Mucosa of stomach (tissue), 1 donor: ENCODE results near the gene ST3GAL2.
"Not testable (repeated sequence)": the region's sequence is repeated elsewhere in the genome, so short reads cannot be mapped to it uniquely, and the experiment has no call there.

Experiments used
- H3K27me3 ChIP-seq: one replicate; pipeline ENCODE4 v1.7.0; 2013; ENCODE audit warnings: mild to moderate bottlenecking, low read length; ENCODE audit not compliant: control insufficient read depth, insufficient read depth
- H3K36me3 ChIP-seq: one replicate; pipeline ENCODE4 v1.7.0; 2013; ENCODE audit warnings: low read length; ENCODE audit not compliant: control insufficient read depth, insufficient read depth
- H3K4me1 ChIP-seq: one replicate; pipeline ENCODE4 v1.7.0; 2013; ENCODE audit warnings: mild to moderate bottlenecking, low read length; ENCODE audit not compliant: control insufficient read depth, insufficient read depth
- H3K4me3 ChIP-seq: one replicate; pipeline ENCODE4 v1.7.0; 2013; ENCODE audit warnings: low read length
- H3K9ac ChIP-seq: one replicate; pipeline ENCODE4 v1.7.0; 2013; ENCODE audit warnings: mild to moderate bottlenecking, low read length, moderate library complexity
- H3K9me3 ChIP-seq: one replicate; pipeline ENCODE4 v1.7.0; 2013; ENCODE audit warnings: mild to moderate bottlenecking, low read length, moderate library complexity; ENCODE audit not compliant: control insufficient read depth
- donor health status: Pancreatic carcinoma.

ST3GAL2 gene

GRCh38 chr16:70380919-70381603 is 57.8 kb downstream of the ST3GAL2 start:
- peak overlapping the region; percentile 82 for H3K9ac ChIP-seq
- H3K4me3 ChIP-seq = peak overlapping the region; percentile 74
- peaks cover 16% of the 10 kb centered on the region for H3K4me1 ChIP-seq
- H3K36me3 ChIP-seq = no peaks in the 10 kb centered on the region
- H3K27me3 ChIP-seq = no peaks in the 10 kb centered on the region
- H3K9me3 ChIP-seq = no peaks in the 10 kb centered on the region

DNA sequence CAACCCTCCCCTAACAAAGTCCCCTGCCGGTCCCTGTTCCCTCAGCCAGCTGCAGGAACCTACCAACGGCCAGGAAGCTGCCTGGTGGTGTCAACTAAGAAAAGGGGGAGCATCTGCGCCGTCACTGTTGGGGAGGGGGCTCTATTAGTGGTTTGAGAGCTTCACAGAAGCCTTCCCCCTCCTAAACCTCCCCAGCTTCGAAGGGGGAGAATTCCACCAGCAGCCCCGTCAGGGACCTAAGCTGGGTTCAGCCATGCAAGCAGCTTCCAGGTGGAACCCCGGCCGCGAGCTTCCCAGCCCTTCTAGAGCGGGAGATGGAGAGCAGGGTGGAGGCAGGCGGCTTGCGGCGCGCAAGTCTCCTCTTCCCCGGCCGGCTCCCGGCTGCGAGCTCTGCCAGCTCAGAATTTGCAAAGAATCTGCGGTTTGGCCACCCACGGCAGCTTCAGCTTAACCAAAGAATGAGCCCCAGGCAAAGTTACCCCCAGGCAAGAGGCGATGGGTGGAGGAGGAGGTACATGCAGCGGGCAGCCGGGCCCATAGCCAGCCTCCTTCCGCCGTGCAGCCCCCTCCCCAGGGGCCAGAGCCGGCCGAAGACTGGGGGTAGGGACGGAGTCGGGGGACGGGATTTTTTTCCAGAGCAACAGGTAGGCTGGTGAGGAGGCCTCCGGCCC is 58.5 kb downstream of the ST3GAL2 start:
- H3K4me1 ChIP-seq = peaks cover 18% of the 10 kb centered on the region
- no peaks in the 10 kb centered on the region for H3K27me3 ChIP-seq
- H3K9ac ChIP-seq = peak overlapping the region; percentile 82

DNA sequence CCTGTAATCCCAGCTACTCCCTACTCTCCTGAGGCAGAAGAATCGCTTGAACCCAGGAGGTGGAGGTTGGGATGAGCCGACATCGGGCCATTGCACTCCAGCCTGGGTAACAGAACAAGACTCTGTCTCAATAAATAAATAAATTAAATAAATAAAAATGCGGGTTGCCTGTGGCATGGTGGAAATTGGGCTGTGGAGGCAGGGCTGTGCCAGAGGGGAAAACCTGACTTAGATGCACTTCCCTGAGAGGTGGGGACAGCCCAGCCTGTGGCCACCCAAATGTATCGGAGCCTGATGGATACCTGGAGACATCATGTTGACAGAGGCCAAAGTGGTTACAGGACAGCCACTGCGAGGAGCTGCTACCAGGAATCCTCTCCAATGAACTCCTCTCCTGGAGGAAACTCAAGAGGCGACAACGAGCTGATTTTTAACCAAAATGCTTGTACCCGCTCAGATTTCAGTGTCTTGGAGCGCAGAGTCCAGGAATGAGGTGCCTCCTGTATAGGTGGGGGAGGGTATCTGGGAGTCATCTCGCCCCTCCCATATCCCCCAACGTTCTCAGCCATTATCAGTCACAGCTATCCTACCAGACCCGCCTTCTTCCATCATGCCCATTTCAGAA is 59.9 kb downstream of the ST3GAL2 start:
- Histone ChIP-seq H3K27me3 (no peaks in the 10 kb centered on the region), H3K9me3 (no peaks in the 10 kb centered on the region), H3K4me1 (peaks cover 28% of the 10 kb centered on the region), H3K4me3 (no peak overlapping the region), H3K36me3 (no peaks in the 10 kb centered on the region), H3K9ac (no peak overlapping the region)

More for the DNA sequence above, 58.5 kb downstream of the ST3GAL2 start:
- Histone ChIP-seq H3K4me3 (peak overlapping the region; percentile 74), H3K36me3 (no peaks in the 10 kb centered on the region), H3K9me3 (no peaks in the 10 kb centered on the region)

- no peaks in the 10 kb centered on the region for H3K36me3 ChIP-seq
- H3K27me3 ChIP-seq = no peaks in the 10 kb centered on the region
- no peak overlapping the region for H3K9ac ChIP-seq
- H3K4me3 ChIP-seq = no peak overlapping the region
- H3K4me1 ChIP-seq = peaks cover 28% of the 10 kb centered on the region
- H3K9me3 ChIP-seq = no peaks in the 10 kb centered on the region
Observed at GRCh38 chr16:70377782-70378181, 61.1 kb downstream of the ST3GAL2 start.

DNA sequence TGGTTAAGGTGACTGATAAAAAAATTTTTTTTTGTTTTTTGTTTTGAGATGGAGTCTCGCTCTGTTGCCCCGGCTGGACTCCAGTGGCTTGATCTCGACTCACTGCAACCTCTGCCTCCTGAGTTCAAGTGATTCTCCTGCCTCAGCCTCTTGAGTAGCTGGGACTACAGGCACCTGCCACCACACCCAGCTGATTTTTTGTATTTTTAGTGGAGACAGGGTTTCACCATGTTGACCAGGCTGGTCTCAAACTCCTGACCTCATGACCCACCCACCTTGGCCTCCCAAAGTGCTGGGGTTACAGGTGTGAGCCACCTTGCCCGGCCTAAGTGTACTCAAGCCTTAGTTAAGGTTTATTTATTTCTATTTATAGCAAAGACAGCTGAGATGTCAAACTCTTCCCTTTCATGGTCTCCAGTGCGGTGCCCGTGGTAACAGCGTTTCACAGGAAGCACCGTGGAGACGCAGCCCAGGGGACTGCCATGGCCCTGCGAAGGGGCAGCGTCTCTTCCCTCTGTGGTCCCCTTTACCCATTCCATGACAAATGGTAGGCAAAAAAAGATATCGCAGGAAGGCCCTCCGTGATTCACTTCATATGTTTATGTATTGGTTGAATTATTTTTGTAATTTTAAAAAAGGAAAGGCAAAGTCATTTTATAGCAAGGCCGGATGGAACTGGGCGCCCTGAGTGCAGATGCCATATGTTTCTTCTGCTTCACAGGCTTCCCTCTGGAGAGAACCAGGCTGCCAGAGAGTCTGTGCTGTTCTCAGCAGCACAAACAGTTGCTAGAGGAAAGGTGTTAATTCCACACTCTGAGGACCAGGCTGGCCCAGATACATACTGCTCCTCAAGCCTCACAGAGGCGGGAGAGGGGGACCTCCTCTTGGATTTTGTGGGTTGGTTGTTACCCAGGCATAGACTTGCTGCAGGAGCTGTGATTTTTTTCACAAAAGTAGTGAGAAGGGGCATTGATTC is 63.0 kb downstream of the ST3GAL2 start:
- Histone ChIP-seq H3K9ac (no peak overlapping the region), H3K36me3 (no peaks in the 10 kb centered on the region), H3K27me3 (no peaks in the 10 kb centered on the region), H3K9me3 (no peaks in the 10 kb centered on the region), H3K4me1 (peaks cover 22% of the 10 kb centered on the region), H3K4me3 (no peak overlapping the region)

DNA sequence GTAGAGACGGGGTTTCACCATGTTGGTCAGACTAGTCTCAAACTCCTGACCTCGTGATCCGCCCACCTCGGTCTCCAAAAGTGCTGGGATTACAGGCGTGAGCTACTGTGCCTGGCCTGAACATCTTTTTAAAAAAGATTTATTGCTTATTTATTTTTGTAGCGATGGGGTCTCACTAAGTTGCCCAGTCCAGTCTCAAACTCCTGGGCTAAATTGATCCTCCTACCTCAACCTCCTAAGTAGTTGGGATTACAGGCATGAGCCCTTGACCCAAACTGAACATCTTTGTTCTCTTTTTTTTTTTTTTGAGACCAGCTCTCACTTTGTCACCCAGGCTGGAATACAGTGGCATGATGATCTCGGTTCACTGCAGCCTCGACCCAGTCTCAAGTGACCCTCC is 64.7 kb downstream of the ST3GAL2 start:
- no peak overlapping the region for H3K9ac ChIP-seq
- H3K9me3 ChIP-seq = no peaks in the 10 kb centered on the region
- H3K4me3 ChIP-seq = no peak overlapping the region
- no peaks in the 10 kb centered on the region for H3K36me3 ChIP-seq
- H3K27me3 ChIP-seq = no peaks in the 10 kb centered on the region
- H3K4me1 ChIP-seq = peaks cover 12% of the 10 kb centered on the region

- H3K9me3 ChIP-seq = no peaks in the 10 kb centered on the region
- H3K4me1 ChIP-seq = peaks cover 12% of the 10 kb centered on the region
- H3K27me3 ChIP-seq = no peaks in the 10 kb centered on the region
- no peak overlapping the region for H3K4me3 ChIP-seq
- H3K9ac ChIP-seq = no peak overlapping the region
- H3K36me3 ChIP-seq = no peaks in the 10 kb centered on the region
Observed at GRCh38 chr16:70372921-70373728, 65.8 kb downstream of the ST3GAL2 start.

GRCh38 chr16:70370924-70371323 is 68.0 kb downstream of the ST3GAL2 start:
- Histone ChIP-seq H3K4me1 (peaks cover 12% of the 10 kb centered on the region), H3K9ac (no peak overlapping the region), H3K36me3 (peaks cover 2% of the 10 kb centered on the region), H3K27me3 (no peaks in the 10 kb centered on the region), H3K4me3 (no peak overlapping the region), H3K9me3 (no peaks in the 10 kb centered on the region)

DNA sequence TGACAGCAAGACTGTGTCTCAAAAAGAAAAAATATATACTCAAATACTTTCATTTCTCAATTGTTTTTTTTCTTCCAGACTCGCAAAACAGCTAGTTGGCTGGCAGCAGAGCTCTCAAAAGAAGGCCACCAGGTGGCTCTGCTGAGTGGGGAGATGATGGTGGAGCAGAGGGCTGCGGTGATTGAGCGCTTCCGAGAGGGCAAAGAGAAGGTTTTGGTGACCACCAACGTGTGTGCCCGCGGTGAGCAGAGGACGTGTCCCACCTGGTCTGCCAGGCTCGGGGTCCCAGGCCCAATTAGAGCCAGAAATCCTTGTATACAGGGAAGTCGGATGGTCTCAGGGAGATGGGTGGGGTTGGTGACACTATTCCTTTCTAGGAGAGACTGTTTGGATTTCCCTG is 68.8 kb downstream of the ST3GAL2 start:
- H3K4me3 ChIP-seq, H3K4me1 ChIP-seq, H3K9me3 ChIP-seq, H3K9ac ChIP-seq, H3K27me3 ChIP-seq, H3K36me3 ChIP-seq: not testable (repeated sequence)

- no peaks in the 10 kb centered on the region for H3K4me1 ChIP-seq
- H3K36me3 ChIP-seq = peaks cover 10% of the 10 kb centered on the region
- H3K4me3 ChIP-seq = no peak overlapping the region
Observed at GRCh38 chr16:70364399-70364798, 74.5 kb downstream of the ST3GAL2 start.

DNA sequence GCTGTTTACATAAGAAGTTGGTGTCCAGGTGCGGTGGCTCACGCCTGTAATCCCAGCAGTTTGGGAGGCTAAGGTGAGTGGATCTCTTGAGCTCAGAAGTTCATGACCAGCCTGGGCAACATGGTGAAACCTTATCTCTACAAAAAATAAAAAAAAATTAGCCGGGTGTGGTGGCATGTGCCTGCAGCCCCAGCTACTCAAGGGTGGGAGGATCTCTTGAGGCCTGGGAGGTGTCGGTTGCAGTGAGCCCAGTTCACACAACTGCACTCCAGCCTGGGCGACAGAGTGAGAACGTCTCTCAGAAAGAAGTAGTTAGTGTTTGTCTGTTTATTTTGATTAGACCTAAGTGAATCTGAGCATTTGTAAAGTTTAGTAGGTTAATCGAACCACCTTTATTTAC is 79.3 kb downstream of the ST3GAL2 start:
- Histone ChIP-seq H3K4me1 (no peaks in the 10 kb centered on the region), H3K9me3 (no peaks in the 10 kb centered on the region), H3K27me3 (no peaks in the 10 kb centered on the region), H3K4me3 (no peak overlapping the region), H3K36me3 (peaks cover under 1% of the 10 kb centered on the region), H3K9ac (no peak overlapping the region)

More at GRCh38 chr16:70364399-70364798, 74.5 kb downstream of the ST3GAL2 start:
- no peaks in the 10 kb centered on the region for H3K9me3 ChIP-seq
- no peaks in the 10 kb centered on the region for H3K27me3 ChIP-seq
- no peak overlapping the region for H3K9ac ChIP-seq
